GM23338 (cell line): ENCODE data around the gene VSTM2B.
A peak's percentile ranks its signal among the peaks of the same experiment; 100 is the strongest.

Source experiments
- CREB1 ChIP-seq: fragments of 250-450 bp; sonication (Bioruptor Pico); IDR thresholded peaks from 2 replicates; pipeline ENCODE4 v1.5.0; 2020; ENCODE audit warnings: low read depth, mild to moderate bottlenecking, moderate library complexity
- EZH2 ChIP-seq: fragments of 200-600 bp; sonication (generic); IDR thresholded peaks from one replicate; pipeline ENCODE4 v1.8.0; 2017; ENCODE audit warnings: antibody characterized with exemption, mild to moderate bottlenecking, low read depth; ENCODE audit not compliant: unreplicated experiment
- EZH2phosphoT487 ChIP-seq: fragments of 200-600 bp; sonication (generic); IDR thresholded peaks from one replicate; pipeline ENCODE4 v1.8.1; 2018; ENCODE audit warnings: antibody characterized with exemption; ENCODE audit not compliant: unreplicated experiment
- JUNB ChIP-seq: IDR thresholded peaks from one replicate; pipeline ENCODE4 v1.6.1; 2016; ENCODE audit warnings: antibody characterized with exemption; ENCODE audit not compliant: unreplicated experiment
- NANOG ChIP-seq: IDR thresholded peaks from 2 replicates; pipeline ENCODE4 v1.6.1; 2016; ENCODE audit warnings: antibody characterized with exemption, borderline replicate concordance
- POLR2AphosphoS5 ChIP-seq: IDR thresholded peaks from 2 replicates; pipeline ENCODE4 v1.6.1; 2016; ENCODE audit warnings: antibody characterized with exemption, low read depth
- STAT1 ChIP-seq: IDR thresholded peaks from one replicate; pipeline ENCODE4 v1.6.1; 2016; ENCODE audit warnings: antibody characterized with exemption; ENCODE audit not compliant: unreplicated experiment
- ZNF114 ChIP-seq: fragments of 250-450 bp; sonication (Bioruptor Pico); IDR thresholded peaks from 2 replicates; pipeline ENCODE4 v1.5.0; 2020; ENCODE audit warnings: mild to moderate bottlenecking, moderate library complexity
- ZNF331 ChIP-seq: fragments of 250-450 bp; sonication (Bioruptor Pico); IDR thresholded peaks from 2 replicates; pipeline ENCODE4 v1.5.0; 2020; ENCODE audit warnings: low read depth, mild to moderate bottlenecking, moderate library complexity
- TF ChIP-seq, protein P1 (sequence below), 2 experiments: fragments of 200-600 bp in 1 of 2; sonication (generic) in 1 of 2; conservative IDR thresholded peaks; 2 replicates each; pipeline versions ENCODE4 v1.5.1 to v1.6.1; 2016 to 2017; ENCODE audit warnings: antibody characterized with exemption in 2 of 2, low read depth in 2 of 2, mild to moderate bottlenecking in 2 of 2, moderate library complexity in 1 of 2
- TF ChIP-seq, protein P2 (sequence below): IDR thresholded peaks from one replicate; pipeline ENCODE4 v1.6.1; 2018; ENCODE audit warnings: antibody characterized with exemption; ENCODE audit not compliant: unreplicated experiment
- TF ChIP-seq, protein P3 (sequence below): IDR thresholded peaks from 2 replicates; pipeline ENCODE4 v1.6.1; 2016; ENCODE audit warnings: antibody characterized with exemption

DNA sequence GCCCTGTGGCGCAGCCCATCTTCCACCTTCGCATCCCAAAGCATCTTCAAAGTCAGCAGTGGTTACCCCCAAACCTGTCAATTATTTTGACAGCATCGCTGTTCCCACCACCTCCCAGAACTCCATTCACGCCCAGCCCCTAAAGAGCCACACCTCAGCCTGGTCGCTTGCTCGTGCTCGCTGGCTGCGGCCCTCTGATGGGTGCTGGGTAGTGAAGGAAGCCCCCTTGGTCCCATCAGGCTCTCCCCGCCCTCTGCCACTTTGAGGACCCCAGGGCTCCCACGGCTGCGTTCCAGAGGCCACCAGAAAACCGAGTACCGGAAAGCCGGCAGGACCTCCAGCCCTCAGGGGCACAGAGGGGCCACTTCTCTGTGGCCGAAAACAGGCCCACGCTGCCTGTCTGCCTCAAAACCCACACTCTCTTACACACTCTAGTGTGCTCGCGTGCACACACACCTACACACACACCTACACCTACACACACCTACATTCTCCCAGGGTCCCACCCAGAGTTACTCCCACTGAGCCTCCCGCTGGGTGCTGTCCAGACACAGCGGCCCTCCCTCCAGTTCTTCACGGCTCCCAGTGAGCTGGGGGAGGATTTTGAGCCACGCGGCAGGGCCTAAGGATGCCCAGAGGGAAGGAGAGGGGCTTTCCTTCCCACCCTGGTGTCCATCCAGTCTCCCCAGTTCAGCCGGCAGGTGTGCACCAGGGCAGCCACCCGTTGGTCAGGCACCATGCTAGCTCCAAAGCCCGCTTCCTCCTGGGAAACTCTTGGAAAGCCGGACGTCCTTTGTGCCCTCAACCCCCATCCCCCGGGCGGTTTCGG lies 1.9 kb downstream of the VSTM2B start:
- TF ChIP-seq, protein P1, sequence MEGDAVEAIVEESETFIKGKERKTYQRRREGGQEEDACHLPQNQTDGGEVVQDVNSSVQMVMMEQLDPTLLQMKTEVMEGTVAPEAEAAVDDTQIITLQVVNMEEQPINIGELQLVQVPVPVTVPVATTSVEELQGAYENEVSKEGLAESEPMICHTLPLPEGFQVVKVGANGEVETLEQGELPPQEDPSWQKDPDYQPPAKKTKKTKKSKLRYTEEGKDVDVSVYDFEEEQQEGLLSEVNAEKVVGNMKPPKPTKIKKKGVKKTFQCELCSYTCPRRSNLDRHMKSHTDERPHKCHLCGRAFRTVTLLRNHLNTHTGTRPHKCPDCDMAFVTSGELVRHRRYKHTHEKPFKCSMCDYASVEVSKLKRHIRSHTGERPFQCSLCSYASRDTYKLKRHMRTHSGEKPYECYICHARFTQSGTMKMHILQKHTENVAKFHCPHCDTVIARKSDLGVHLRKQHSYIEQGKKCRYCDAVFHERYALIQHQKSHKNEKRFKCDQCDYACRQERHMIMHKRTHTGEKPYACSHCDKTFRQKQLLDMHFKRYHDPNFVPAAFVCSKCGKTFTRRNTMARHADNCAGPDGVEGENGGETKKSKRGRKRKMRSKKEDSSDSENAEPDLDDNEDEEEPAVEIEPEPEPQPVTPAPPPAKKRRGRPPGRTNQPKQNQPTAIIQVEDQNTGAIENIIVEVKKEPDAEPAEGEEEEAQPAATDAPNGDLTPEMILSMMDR (conservative IDR thresholded peaks at IDR 0.05; ENCODE audit: low read depth in 2 of 2), result peak; percentile 32 to 58
- TF ChIP-seq, protein P2, sequence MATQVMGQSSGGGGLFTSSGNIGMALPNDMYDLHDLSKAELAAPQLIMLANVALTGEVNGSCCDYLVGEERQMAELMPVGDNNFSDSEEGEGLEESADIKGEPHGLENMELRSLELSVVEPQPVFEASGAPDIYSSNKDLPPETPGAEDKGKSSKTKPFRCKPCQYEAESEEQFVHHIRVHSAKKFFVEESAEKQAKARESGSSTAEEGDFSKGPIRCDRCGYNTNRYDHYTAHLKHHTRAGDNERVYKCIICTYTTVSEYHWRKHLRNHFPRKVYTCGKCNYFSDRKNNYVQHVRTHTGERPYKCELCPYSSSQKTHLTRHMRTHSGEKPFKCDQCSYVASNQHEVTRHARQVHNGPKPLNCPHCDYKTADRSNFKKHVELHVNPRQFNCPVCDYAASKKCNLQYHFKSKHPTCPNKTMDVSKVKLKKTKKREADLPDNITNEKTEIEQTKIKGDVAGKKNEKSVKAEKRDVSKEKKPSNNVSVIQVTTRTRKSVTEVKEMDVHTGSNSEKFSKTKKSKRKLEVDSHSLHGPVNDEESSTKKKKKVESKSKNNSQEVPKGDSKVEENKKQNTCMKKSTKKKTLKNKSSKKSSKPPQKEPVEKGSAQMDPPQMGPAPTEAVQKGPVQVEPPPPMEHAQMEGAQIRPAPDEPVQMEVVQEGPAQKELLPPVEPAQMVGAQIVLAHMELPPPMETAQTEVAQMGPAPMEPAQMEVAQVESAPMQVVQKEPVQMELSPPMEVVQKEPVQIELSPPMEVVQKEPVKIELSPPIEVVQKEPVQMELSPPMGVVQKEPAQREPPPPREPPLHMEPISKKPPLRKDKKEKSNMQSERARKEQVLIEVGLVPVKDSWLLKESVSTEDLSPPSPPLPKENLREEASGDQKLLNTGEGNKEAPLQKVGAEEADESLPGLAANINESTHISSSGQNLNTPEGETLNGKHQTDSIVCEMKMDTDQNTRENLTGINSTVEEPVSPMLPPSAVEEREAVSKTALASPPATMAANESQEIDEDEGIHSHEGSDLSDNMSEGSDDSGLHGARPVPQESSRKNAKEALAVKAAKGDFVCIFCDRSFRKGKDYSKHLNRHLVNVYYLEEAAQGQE, result no peak
- TF ChIP-seq EZH2 (no peak), EZH2phosphoT487 (no peak), POLR2AphosphoS5 (no peak), CREB1 (CRISPR knock-in tag) (no peak), JUNB (no peak), ZNF331 (CRISPR knock-in tag) (no peak), NANOG (no peak), STAT1 (no peak), ZNF114 (CRISPR knock-in tag) (no peak)
- TF ChIP-seq, protein P3, sequence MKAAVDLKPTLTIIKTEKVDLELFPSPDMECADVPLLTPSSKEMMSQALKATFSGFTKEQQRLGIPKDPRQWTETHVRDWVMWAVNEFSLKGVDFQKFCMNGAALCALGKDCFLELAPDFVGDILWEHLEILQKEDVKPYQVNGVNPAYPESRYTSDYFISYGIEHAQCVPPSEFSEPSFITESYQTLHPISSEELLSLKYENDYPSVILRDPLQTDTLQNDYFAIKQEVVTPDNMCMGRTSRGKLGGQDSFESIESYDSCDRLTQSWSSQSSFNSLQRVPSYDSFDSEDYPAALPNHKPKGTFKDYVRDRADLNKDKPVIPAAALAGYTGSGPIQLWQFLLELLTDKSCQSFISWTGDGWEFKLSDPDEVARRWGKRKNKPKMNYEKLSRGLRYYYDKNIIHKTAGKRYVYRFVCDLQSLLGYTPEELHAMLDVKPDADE, result no peak
